AG04450 (cell line): ENCODE data around the gene HIVEP2. TPM values are rescaled to one million over a fixed set of nuclear protein-coding genes. Genes with fewer than 3 reads are reported as not detected.

Experiments
- CTCF ChIA-PET: fragments of 300-600, 350-600 bp; formaldehyde crosslinking; extraction: SDS; loops from one replicate; lab custom pipeline; 2022; ENCODE audit warnings: antibody characterized with exemption, inconsistent platforms; lab: Charles Lee
- POLR2A ChIA-PET: fragments of 350-600 bp; formaldehyde crosslinking; extraction: SDS; loops from one replicate; lab custom pipeline; 2021; ENCODE audit warnings: antibody characterized with exemption, inconsistent platforms; lab: Yijun Ruan, JAX
- DNase-seq: peaks from one replicate; pipeline ENCODE4 v3.0.0-alpha.2; 2011; ENCODE audit warnings: low read depth, low spot score
- H3K27ac ChIP-seq: one replicate; pipeline ENCODE4 v1.5.1; 2012; ENCODE audit warnings: low read depth, low read length, control low read depth
- H3K27me3 ChIP-seq: one replicate; pipeline ENCODE4 v1.6.0; 2012; ENCODE audit warnings: low read length; ENCODE audit not compliant: control insufficient read depth, insufficient read depth
- H3K4me3 ChIP-seq: 2 replicates; pipeline ENCODE4 v1.5.1; 2011; ENCODE audit warnings: mild to moderate bottlenecking, low read depth, low read length, control low read depth
- H3K9me3 ChIP-seq: 2 replicates; pipeline ENCODE4 v1.5.1; 2012; ENCODE audit warnings: low read length; ENCODE audit not compliant: control insufficient read depth, insufficient read depth
- CTCF ChIP-seq: IDR thresholded peaks from 2 replicates; pipeline ENCODE4 v1.5.1; 2011; ENCODE audit warnings: low read depth, low read length, control low read depth, inconsistent platforms
- polyA plus RNA-seq: library from polyadenylated mRNA; depleted of rRNA; stranded (reverse); fragments of >200 nt; gene quantifications from 2 replicates; pipeline ENCODE4 v1.2.3, GENCODE V29; 2011

The HIVEP2 gene
- polyA plus RNA-seq, 1 experiment, result 4.9 TPM

- peak; percentile 91 for DNase-seq
- ChIA-PET POLR2A (interaction anchor here (0.6 to 1.8 kb wide), 3 partner anchors 20 to 115 kb away, joined by 3 to 9 read pairs (median 3); no protein-coding TSS in a partner anchor), CTCF (interaction anchor here (0.9 kb wide), 1 partner anchor 253 kb away, joined by 3 read pairs; no protein-coding TSS in a partner anchor)
- H3K27ac ChIP-seq, result peak overlapping the region; percentile 94
- no peaks in the 10 kb centered on the region; the same call in 1 of the 2 replicates for H3K9me3 ChIP-seq
- TF ChIP-seq CTCF, result no peak
- peak overlapping the region; percentile 99 for H3K4me3 ChIP-seq
- no peaks in the 10 kb centered on the region for H3K27me3 ChIP-seq
Measured at GRCh38 chr6:142946181-142946923, 1.4 kb upstream of the HIVEP2 start.

GRCh38 chr6:142945446-142946180 lies 637 bp upstream of the HIVEP2 start:
- no peak for TF ChIP-seq CTCF
- peak overlapping the region; percentile 97 for H3K27ac ChIP-seq
- H3K4me3 ChIP-seq, result peak overlapping the region; percentile 99
- no peaks in the 10 kb centered on the region for H3K27me3 ChIP-seq
- no peak for DNase-seq
- ChIA-PET CTCF (interaction anchor here (0.5 to 0.9 kb wide), 3 partner anchors 252 to 260 kb away, joined by 3 read pairs; no protein-coding TSS in a partner anchor), POLR2A (interaction anchor here (0.6 to 1.8 kb wide), 3 partner anchors 19 to 115 kb away, joined by 3 to 9 read pairs (median 3); no protein-coding TSS in a partner anchor)
- no peaks in the 10 kb centered on the region; the same call in 1 of the 2 replicates for H3K9me3 ChIP-seq

- no peaks in the 10 kb centered on the region for H3K27me3 ChIP-seq
- ChIA-PET CTCF (interaction anchor here (0.5 to 3.3 kb wide), 8 partner anchors 11 to 258 kb away, joined by 3 to 9 read pairs (median 4); no protein-coding TSS in a partner anchor), POLR2A (interaction anchor here (1.8 kb wide), 1 partner anchor 18 kb away, joined by 9 read pairs; no protein-coding TSS in a partner anchor)
- H3K27ac ChIP-seq, result peak overlapping the region; percentile 91
- H3K9me3 ChIP-seq, result no peaks in the 10 kb centered on the region; the same call in 1 of the 2 replicates
- H3K4me3 ChIP-seq, result peak overlapping the region; percentile 99
- peak; percentile 69 for DNase-seq
- no peak for TF ChIP-seq CTCF
Measured at GRCh38 chr6:142944124-142945048, 590 bp downstream of the HIVEP2 start.

- POLR2A ChIA-PET, result no interaction called here
Measured at GRCh38 chr6:142943711-142944123, 1.3 kb downstream of the HIVEP2 start.

More at GRCh38 chr6:142943711-142944123, 1.3 kb downstream of the HIVEP2 start:
- CTCF ChIA-PET, result interaction anchor here (0.9 to 3.3 kb wide), 7 partner anchors 10 to 247 kb away, joined by 3 to 9 read pairs (median 4); no protein-coding TSS in a partner anchor
- Histone ChIP-seq H3K4me3 (peak overlapping the region; percentile 99), H3K27ac (peak overlapping the region; percentile 91), H3K27me3 (no peaks in the 10 kb centered on the region), H3K9me3 (no peaks in the 10 kb centered on the region; the same call in 1 of the 2 replicates)
- TF ChIP-seq CTCF, result no peak
- no peak for DNase-seq
